ENCODE data around the gene EXOC1L. TPM values are rescaled to one million over a fixed set of nuclear protein-coding genes. Genes with fewer than 3 reads are reported as not detected.

EXOC1L gene
- total and polyA plus RNA-seq, 2 of the 13 experiments (the other 11 are each of a cell fraction or from before 2014, with no cell fraction given) = not detected

DNA sequence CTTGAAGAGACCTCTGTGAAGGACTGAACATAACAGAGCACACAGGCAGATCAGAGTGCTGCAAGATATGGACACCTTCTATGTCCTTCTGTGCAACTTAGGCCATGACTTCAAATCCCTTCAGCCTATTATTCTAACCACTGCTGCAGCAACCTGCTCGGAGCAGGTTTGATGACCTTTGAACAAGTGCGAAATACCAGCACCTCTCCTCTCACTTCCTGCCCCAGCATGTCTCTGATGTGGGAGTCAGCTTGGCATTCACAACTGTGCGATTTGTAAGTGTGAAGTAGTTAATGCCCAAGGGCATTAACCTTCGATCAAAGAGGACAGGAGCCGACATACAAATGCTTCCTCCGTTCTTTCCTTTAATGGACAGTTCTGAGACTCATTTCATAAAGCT, 32.3 kb downstream of the EXOC1L start (continued):
- TF ChIP-seq NR2F1 (CRISPR knock-in tag; IDR thresholded peaks at IDR 0.05) (no peak), ZNF354B (CRISPR knock-in tag; IDR thresholded peaks at IDR 0.05) (no peak), ZBTB20 (CRISPR knock-in tag; IDR thresholded peaks at IDR 0.05; ENCODE audit: borderline replicate concordance, low read depth) (no peak), MIER2 (CRISPR knock-in tag; IDR thresholded peaks at IDR 0.05) (peak; percentile 59; the same call in 1 of the 2 replicates), ATAD3A (CRISPR knock-in tag; IDR thresholded peaks at IDR 0.05) (no peak), FOXA3 (CRISPR knock-in tag; IDR thresholded peaks at IDR 0.05) (no peak), ZNF772 (CRISPR knock-in tag; IDR thresholded peaks at IDR 0.05) (no peak; the same call in 1 of the 2 replicates), MYNN (CRISPR knock-in tag; IDR thresholded peaks at IDR 0.05; ENCODE audit: low read depth) (no peak), GABPA (IDR thresholded peaks at IDR 0.05; ENCODE audit: low read depth, low read length) (no peak; the same call in 1 of the 2 replicates), GABPA (CRISPR knock-in tag; IDR thresholded peaks at IDR 0.05; ENCODE audit: low read depth) (peak; percentile 64), AGO2 (optimal IDR thresholded peaks at IDR 0.05; ENCODE audit: low read depth, low read length) (no peak), HDAC2 (CRISPR knock-in tag; IDR thresholded peaks at IDR 0.05) (0 out of 2 replicates have a peak, but pooled peaks have one; percentile 27), GPN1 (CRISPR knock-in tag; IDR thresholded peaks at IDR 0.05; ENCODE audit: borderline replicate concordance) (no peak), MXI1 (IDR thresholded peaks at IDR 0.05; ENCODE audit: borderline replicate concordance, low read depth, low read length) (no peak), SKI (IDR thresholded peaks at IDR 0.05; ENCODE audit: partially characterized antibody) (no peak), PLSCR1 (CRISPR knock-in tag; IDR thresholded peaks at IDR 0.05; ENCODE audit: borderline replicate concordance) (no peak), NR1H2 (CRISPR knock-in tag; IDR thresholded peaks at IDR 0.05; ENCODE audit: borderline replicate concordance, low read depth) (no peak), ZNF550 (CRISPR knock-in tag; IDR thresholded peaks at IDR 0.05; ENCODE audit: borderline replicate concordance) (no peak), ZSCAN29 (CRISPR knock-in tag; conservative IDR thresholded peaks at IDR 0.05) (no peak), ZNF724P (CRISPR knock-in tag; IDR thresholded peaks at IDR 0.05; ENCODE audit: borderline replicate concordance) (no peak), SMARCE1 (IDR thresholded peaks at IDR 0.05; ENCODE audit: borderline replicate concordance) (no peak), ZFY (CRISPR knock-in tag; IDR thresholded peaks at IDR 0.05) (no peak), ZMYM3 (CRISPR knock-in tag; IDR thresholded peaks at IDR 0.05) (no peak), IRX3 (CRISPR knock-in tag; IDR thresholded peaks at IDR 0.05; ENCODE audit: borderline replicate concordance, low read depth) (0 out of 2 replicates have a peak, but pooled peaks have one; percentile 44), LCORL (IDR thresholded peaks at IDR 0.05) (no peak), LCORL (CRISPR knock-in tag; IDR thresholded peaks at IDR 0.05) (no peak), NR2C2 (CRISPR knock-in tag; IDR thresholded peaks at IDR 0.05; ENCODE audit: borderline replicate concordance) (no peak), ZUFSP (CRISPR knock-in tag; IDR thresholded peaks at IDR 0.05; ENCODE audit: borderline replicate concordance) (no peak), ZBTB7A (CRISPR knock-in tag; IDR thresholded peaks at IDR 0.05) (no peak), GLI4 (CRISPR knock-in tag; IDR thresholded peaks at IDR 0.05; ENCODE audit: borderline replicate concordance) (no peak)
- TF ChIP-seq, protein P1, sequence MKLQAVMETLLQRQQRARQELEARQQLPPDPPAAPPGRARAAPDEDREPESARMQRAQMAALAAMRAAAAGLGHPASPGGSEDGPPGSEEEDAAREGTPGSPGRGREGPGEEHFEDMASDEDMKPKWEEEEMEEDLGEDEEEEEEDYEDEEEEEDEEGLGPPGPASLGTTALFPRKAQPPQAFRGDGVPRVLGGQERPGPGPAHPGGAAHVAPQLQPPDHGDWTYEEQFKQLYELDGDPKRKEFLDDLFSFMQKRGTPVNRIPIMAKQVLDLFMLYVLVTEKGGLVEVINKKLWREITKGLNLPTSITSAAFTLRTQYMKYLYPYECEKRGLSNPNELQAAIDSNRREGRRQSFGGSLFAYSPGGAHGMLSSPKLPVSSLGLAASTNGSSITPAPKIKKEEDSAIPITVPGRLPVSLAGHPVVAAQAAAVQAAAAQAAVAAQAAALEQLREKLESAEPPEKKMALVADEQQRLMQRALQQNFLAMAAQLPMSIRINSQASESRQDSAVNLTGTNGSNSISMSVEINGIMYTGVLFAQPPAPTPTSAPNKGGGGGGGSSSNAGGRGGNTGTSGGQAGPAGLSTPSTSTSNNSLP (IDR thresholded peaks at IDR 0.05; ENCODE audit: low read depth, low read length) = no peak

All from HepG2 (cell line).